NCI-H187 treated with DMSO at 0.1 percent for 48 hours (cell line): ENCODE data around the gene LDLRAP1.

ENCODE experiments used
- DNase-seq: peaks from one replicate; lab custom pipeline; 2025; lab: John Stamatoyannopoulos, UW

LDLRAP1 gene

DNA sequence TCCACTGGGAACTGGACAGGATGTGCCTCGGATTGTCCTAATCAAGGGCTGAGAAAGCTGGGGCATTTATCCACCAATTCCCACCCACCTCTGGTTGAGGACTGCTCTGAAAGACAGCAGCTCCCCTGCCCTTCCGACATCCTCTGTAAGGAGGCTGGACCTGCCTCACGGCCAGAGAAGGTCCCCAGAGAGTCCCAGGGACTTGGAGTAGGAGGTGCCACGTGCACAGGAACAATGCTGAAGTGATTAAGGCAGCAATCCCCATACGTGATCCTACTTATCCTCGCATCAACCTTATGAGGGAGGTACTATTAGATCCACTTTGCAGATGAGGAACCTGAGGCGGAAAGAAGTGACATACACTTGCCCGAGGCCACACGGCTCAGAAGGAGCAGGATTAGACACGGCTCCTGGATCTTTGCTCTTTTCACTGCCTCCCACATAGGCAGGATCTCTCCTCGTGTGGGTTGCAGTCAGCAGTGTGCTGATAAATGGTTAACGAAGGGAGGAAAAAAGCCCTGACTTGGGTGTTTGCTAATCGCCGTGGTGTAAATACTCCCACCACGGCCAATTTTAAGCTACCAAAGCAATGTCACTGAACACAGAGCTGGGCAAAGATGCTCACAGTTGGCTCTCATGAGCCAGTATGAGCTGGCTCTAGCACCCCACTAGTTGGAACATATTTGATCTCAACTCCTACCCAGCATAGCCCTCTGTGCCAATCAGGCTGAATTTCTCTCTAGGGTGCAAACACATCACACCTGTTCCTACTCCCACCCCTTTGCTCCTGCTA, 18.6 kb upstream of the LDLRAP1 start:
- no peak for DNase-seq

DNA sequence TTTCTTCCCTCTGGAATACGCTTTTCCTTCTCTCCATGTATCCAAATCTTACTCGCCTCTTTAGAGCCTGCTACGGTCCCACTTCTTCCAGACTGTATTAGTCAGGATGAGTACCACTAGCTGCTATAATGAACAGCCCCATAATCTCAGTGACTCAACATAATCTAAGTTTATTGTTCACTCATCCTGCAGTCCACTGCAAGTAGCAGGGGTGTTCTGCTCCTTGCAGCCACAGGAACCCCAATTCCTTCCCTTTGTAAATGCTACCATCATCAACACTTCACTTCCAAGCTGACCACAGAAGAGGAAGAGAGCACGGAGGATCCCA, 18.1 kb upstream of the LDLRAP1 start:
- DNase-seq, result no peak

DNA sequence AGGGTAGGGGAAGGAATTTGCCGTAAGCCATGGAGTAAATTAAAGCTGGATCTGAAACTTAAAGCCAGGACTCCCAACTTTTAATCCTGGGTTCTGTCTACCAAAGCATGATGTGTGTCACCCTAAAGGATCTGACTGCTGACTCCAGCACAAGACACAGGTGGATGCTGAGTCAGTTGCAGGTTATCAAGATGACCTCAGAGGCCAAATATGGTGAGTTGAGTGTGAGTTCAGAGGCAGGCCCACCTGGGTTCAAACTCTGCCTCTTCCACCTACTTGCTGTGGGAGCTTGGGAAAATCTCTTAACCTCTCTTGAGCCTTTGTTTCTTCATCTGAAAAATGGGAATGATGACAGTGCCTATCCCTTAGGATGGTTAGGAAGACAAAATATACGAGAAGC, 16.7 kb upstream of the LDLRAP1 start:
- no peak for DNase-seq

DNA sequence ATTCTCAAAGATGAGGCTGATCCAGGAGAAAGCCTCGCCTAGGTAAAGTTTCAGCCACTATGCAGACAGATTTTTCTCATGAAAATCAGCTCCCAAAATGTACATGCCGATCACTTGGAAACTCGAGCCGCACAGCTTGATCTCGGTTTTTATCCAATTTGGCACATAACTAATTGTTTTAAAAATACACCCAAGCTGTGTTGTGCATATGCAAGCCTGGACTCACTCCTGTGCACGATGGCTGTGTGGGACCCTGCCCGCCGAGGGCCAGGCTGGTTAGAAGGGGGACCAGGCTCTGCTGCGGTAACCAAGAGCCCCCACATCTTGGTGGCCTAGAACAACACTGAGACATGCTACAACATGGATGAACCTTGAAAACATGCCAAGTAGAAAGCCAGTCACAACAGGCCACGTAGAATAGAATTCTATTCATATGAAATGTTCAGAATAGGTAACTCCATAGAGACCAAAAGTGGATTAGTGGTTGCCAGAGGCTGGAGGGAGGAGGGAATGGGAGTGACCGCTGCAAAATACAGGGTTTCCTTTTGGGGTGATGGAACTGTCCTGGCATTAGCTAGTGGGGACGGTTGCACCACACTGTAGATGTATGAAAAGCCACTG, 16.1 kb upstream of the LDLRAP1 start:
- no peak for DNase-seq

DNA sequence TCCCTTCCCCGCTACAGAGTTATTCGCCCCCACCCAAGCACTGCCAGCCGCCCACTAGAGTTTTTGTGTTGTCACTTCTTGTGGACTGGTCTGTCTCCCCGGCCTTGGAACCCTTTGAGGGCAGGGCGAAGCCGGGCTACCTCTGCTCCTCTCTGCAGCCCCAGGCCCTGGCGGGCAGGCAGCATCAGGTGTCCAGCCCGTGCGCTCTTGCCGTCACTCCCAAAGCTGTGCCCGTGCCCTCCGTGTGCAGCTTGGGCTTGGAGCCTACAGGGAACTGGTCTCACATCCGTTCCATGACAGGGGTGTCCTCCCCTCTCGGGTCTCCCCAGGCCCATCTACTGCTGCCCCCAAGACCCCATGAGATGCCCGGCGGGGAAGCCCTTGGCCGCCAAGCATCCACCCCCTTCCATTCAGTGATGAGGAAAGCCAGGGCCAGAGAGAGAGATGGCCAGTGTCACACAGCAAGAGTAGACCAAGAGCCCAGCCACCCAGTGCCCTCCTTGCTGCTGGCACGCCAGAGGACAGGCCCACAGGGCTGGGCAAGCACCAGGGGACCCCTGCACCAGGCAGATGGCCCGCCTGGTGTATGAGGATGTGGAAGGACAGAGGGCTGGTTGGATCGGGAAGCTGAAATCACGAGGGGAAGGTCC, 15.3 kb upstream of the LDLRAP1 start:
- no peak for DNase-seq

DNA sequence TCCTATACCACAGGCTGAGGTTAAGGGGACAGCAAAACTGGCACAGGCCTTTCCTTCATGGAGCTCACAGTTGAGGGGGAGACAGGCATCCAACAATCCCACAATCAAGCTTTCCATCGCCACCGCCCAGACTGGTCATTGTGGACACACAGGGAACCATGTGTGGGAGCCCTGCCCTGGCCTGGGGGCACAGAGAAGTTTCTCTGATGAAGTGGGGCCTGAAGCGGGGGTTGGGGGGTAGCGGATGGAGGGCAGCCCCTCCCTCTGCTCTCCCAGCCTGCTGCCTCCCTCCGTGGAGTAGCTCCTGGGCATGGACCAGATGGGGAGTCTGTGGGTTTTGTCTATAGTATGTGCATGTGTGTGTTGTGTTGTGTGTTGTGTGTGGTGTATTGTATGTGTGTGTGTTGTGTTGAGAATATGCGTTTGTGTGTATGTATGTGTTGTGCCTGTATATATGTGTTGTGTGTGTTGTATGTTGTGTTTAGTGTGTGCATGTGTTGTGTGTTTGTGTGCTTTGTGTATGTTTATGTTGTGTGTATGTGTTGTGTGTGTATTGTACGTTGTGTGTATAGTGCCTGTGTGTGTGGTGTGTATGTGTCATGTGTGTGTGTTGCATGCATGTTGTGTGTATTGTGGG, 14.4 kb upstream of the LDLRAP1 start:
- DNase-seq, result no peak

DNA sequence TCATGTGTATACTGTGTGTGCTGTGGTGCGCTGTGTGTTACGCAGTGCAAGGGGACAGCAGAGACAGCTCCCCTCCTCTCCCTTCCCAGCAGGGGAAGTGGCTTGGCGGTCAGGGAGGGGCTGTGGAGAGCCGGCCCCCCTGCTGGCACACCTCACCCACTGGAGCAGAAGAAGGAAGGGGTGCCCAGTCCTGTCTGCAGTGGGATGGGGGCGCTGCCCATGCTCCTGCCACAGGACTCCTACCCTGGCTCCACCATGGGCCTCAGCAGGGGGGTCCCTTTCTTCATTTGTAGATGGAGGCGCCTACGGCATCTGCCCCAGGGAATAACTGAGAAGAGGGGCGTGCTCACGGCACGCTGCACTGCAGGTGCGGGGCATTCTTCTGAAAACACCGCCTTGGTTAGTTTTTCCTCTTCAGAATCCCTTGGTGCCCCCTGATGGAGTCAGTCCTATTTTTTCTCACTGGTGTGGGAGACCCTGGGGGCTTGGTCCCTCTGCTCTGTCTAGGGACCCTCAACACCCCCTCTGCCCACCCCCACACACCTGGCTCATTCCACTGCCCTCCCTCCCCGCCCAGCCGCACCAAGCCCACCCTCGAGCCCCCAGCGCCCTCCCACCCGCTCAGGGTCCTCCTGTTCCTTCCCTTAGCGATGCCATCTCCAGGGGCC, 13.8 kb upstream of the LDLRAP1 start:
- no peak for DNase-seq

DNA sequence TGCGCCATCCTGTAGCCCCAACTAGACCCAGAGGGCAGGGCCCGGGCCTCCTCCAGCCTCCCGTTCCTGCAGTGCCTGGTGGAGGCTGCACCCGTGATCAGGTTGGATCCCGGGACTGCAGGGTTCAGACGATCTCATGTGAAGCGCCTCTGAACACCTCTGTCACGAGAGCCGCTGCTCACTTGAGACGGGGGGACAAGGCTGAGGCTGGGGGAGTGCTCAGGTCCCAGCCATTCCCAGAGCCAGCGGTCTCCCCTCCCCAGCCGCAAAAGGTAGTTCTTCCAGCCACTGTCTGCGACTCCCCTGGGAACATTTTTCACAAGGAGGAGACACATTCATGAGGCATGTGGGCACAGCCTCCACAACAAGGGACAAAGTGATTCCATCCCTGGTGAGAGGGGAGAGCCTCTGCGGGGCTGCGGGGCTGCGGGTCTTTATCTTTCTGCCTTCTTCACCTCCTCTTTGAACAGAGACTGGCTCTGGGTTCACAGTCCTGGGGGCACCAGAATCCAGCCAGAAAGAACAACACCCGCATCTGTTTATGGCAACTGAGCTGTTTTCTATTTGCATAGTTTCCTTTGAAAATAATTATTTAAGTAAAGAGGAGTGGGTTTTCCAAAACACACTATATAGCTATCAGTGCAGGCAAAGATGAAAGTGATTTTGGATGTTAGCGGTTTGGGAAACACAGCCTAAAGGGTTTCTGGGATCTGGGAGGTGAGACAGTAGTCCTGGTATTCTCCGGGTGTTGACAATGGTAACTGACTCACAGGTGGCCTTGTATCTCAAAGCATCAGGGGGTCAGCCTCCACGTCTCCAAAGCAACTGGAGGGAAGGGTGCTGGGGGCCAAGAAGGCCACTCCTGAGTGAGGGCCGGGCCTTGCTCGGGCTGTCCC, 13.0 kb upstream of the LDLRAP1 start:
- DNase-seq, result no peak

DNA sequence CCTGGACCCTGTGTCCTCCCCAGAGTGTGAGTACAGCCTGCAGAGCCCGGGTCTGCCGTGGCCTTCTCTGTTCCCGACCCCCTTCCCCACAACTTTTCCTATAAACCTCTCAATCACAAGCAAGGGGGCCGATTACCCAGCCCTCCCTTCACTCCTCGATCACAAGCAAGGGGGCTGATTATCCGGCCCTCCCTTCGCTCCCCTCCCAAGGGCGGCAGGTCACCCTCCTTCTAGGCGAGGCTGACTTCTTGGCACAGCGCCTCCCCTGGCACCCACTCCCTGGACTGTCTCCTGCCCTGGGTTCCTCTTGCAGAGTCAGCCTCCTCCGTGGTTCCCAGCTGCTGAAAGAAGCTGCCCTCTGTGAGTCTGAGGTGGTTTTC, 12.3 kb upstream of the LDLRAP1 start:
- no peak for DNase-seq

DNA sequence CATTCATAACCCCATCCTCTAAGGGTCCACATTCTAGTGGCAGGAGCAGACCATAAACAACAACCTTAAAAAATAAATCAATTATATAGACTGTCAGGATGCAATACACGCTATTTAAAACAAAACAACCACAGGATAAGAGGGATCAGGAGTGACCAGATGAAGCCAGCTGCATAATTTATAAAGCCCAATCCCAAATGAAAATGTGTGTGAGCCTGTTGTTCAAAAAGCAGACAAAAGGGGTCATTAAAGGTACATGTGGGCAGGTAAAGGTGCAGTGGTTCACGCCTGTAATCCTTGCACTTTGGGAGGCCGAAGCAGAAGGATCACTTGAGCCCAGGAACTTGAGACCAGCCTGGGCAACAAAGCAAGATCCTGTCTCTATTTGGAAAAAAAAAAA, 10.4 kb upstream of the LDLRAP1 start:
- DNase-seq, result no peak

DNA sequence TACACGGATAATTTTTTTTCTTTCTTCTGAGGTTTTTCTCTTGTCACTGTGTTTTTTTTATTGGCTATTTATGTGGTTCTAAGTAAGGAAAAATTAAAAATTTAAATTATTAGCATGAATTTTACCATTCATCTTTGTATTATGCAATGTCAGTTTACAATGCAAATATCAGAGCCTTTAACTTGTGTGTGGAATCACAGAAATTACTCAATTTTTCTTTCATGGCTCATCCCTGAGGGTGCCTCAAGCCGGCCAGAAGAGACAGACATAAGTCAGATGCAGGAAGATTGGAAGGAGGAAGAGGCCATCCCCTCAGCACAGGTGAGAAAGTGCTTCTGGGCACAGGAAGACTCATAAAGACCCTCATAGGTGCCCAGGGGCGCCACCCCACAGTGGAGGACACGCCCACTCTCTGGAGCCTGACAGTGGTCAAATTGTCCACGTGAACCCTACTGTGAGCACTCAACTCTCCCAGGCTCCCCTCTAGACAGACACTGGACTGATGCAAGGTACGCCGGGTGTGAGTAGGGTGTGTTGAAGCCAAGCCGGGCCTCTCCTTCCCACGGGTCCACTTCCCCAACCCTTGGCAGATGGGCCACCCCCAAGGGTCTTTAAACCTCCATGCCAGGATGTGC, 9.5 kb upstream of the LDLRAP1 start:
- no peak for DNase-seq

DNA sequence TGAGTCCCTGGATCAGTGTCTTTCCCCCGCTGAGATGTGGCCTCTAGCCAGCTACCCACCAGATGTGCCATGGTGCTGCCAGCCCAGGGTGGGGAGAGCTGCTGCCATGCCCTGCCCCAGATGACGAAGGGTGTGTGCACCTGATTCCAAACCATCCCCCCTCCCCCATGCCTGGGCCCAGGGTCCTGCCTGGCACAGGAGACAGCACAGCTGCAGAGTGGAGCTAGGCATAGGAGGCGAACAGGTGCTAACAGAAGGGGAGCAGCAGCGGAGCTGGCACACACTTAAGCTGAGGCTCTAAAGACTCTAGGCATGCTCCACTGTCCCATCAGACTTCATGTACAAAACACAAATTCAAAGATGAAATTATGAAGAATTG, 9.0 kb upstream of the LDLRAP1 start:
- DNase-seq, result no peak

DNA sequence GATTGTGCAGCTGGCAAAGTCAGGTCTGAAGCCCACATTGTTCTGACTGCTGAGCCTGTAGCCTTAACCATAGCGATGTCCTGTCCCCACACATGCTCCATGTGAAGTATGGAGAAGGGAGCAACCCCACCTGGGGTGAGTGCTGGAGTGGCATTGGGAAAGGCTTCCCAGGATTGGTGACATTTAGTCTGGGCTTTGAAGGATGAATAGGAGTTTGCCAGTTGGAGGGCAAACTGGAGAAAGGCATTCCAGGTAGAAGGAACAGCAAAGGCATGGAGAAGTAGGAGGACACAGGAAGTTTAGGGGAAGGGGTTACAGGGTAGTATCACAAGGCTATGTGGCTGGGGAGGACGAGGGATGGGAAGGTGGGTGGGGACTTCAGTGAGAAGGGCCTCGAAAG, 7.3 kb upstream of the LDLRAP1 start:
- DNase-seq, result no peak

DNA sequence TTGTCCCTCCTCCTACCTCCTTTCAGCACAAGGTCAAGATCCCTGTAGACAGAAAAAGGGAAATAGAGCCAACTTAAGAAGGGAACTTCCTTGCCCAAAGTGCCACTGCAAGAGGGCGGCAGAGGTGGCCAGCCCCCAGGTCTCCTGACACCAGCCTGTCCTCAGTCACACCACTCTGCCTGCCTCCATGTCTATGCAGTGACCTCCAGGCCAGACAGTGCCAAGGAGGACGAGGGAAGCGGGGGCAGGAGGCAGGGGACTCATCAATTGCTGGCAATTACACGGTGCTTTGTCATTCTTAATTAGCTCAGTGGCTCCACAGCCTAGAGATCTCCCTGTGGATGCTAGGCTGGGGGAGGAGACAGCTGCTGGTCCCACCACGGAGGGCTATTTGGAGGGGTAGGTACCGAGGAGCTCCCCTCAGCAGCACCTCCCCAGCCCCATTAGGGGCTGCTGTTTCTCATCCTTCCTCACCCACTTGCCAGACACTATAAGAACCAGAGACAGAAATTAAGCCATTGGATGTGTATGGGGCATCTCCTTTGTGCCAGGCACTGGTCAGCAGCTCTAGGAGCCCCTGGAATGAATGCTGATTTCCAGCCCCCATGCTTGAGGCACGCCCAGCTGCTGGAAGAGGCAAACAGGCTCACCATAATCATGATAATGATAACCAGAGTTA, 6.1 kb upstream of the LDLRAP1 start:
- no peak for DNase-seq

DNA sequence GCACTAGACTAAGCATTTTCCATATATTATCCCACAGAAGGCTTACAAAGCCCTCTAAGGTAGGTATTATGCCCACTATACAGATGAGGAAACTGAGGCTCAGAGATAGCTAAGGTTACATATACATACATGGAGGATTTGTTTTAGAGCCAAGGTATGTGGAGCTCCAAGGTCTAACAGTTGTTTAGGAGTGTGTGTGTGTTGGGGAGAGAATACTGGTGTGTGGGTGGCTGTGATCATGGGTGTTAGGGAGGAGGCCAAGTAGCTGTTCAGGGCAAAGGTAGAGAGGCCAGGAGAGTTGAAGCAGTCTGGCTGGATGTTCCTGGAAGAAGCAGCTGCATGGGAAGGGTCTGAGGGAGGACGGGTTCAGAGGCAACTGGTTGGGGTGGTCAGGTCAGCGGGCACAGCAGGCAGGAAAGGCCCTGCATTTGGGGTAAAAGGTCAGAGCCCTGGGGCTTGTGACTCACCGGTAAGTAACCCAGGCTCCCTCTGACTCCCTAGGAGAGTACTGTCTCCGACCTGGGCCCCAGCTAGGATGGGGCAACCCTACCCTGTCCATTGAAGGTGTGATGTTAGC, 5.1 kb upstream of the LDLRAP1 start:
- DNase-seq, result no peak

DNA sequence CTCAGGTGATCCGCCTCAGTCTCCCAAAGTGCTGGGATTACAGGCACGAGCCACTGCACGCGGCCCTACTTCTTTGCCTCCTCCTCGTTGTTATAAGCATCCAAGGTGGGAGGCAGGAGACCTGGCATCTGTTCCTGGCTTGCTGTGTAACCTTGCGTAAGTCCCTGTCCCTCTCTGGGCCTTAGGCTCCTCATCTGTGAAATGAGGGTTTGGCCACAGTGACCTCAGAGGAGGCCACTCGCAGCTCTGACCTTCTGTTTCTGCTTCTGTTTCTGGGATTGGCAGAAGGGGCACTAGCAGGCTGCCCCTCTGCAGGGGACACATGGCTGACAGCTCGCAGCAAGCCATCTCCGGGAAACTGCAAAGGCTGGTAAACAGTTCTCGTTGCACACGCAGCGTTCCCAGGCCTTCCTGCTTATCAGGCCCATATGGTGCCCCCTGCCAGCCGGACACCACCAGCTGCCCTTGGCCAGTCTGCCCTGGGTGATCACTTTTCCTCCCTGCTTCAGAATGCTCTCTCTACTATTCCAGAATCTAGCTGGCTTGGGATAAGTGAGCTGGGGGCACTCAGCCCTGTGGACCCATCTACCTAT, 2.6 kb upstream of the LDLRAP1 start:
- DNase-seq, result no peak

DNA sequence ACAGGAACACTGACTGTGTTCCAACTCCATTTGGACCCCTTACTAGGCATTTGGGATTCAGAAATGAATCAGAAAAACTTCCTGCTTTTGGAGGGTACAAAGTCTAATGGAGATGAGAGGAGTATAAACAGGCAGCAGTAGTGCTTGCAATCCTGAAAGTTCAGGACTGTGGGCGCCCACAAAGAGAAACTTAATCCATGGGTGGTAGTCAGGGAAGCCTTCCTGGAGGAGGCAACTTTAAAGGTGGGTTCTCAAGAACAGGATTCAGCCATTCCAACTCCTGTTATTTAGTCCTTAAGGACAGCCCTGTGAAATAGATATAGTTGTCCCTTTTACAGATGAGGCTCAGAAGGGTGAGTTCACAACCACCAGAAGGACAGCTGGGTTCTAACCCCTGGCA, 2.0 kb upstream of the LDLRAP1 start:
- DNase-seq, result no peak

DNA sequence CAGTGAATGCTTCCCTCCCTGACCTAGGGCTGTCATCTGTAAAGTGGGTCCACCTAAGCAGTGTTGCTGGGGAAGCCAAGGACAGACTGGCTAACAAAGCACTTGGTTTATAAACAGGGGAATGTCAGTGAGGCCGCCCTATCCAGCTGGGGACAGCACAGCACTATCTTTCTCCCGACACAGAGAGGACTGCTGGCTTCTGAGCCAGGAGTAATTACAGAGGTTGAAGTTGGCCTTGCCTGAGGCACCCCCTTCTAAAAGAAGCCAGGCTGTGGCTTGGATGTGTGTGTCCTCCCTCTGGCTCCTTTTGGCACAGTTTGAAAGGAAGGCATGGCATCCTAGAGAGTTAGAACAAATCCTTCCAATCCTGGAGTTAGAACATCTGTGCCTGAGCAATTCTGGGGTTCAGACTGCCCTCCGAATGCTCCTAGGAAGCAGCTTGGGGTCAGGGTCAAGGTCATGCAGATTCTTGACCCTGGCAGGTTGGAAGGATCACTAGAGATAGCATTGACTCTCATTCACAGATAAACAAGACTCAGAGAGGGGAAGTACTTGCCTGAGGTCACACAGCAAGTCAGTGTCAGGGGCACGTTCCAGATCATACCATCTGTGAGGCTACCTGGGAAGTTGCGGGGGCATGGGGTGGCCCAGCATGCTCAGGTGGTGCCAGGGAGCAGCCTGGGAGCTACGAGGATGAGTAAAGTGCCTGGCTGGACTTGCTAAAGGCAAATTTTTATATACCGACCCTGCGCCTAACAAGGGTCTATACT, 1.3 kb upstream of the LDLRAP1 start:
- no peak for DNase-seq

DNA sequence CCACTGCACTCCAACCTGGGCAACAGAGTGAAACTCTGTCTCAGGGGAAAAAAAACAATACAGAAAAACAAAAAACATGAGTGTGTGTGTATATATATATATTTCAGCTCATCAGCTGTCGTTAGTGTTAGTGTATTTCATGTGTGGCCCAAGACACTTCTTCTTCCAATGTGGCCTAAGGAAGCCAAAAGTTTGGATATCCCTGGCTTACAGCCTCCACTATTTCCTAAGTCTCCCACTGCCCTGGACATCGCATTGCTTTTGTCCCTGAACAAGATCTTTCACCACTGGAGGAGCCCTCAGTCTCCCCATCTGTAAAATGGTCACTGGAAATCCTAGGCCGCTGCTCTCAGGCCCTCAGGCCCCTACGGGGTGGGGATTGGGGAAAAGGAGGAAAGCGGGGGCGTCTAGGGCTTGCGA, 391 bp upstream of the LDLRAP1 start:
- DNase-seq, result no peak
